NCI-H1417 treated with DMSO at 0.1 percent for 48 hours (cell line): Measurements from ENCODE around the gene PRKN.

ENCODE experiments used
- DNase-seq: peaks from one replicate; lab custom pipeline; 2025; lab: John Stamatoyannopoulos, UW

The PRKN gene

GRCh38 chr6:161711938-161712337 lies 1015.6 kb downstream of the PRKN start:
- DNase-seq, result no peak

GRCh38 chr6:161711515-161711914 lies 1016.1 kb downstream of the PRKN start:
- no peak for DNase-seq

GRCh38 chr6:161710698-161711097 lies 1016.9 kb downstream of the PRKN start:
- DNase-seq, result no peak

GRCh38 chr6:161701056-161701455 lies 1026.5 kb downstream of the PRKN start:
- DNase-seq, result no peak

GRCh38 chr6:161696801-161697200 lies 1030.8 kb downstream of the PRKN start:
- DNase-seq, result no peak

GRCh38 chr6:161694995-161695394 lies 1032.6 kb downstream of the PRKN start:
- DNase-seq, result no peak

GRCh38 chr6:161686655-161687054 lies 1040.9 kb downstream of the PRKN start:
- no peak for DNase-seq

- DNase-seq, result no peak
These were observed 1042.7 kb downstream of the PRKN start for GRCh38 chr6:161684731-161685475.

- no peak for DNase-seq
These were observed 1044.2 kb downstream of the PRKN start for GRCh38 chr6:161683400-161683799.

GRCh38 chr6:161682982-161683381 lies 1044.6 kb downstream of the PRKN start:
- no peak for DNase-seq

- no peak for DNase-seq
These were observed 1047.5 kb downstream of the PRKN start for GRCh38 chr6:161679980-161680538.

GRCh38 chr6:161677188-161677587 lies 1050.4 kb downstream of the PRKN start:
- DNase-seq, result no peak

GRCh38 chr6:161676586-161676985 lies 1051.0 kb downstream of the PRKN start:
- no peak for DNase-seq

GRCh38 chr6:161674930-161675682 lies 1052.5 kb downstream of the PRKN start:
- no peak for DNase-seq

GRCh38 chr6:161673026-161673425 lies 1054.5 kb downstream of the PRKN start:
- no peak for DNase-seq

- DNase-seq, result no peak
These were observed 1056.4 kb downstream of the PRKN start for GRCh38 chr6:161671117-161671516.

- DNase-seq, result no peak
These were observed 1058.9 kb downstream of the PRKN start for GRCh38 chr6:161668665-161669064.

GRCh38 chr6:161667957-161668356 lies 1059.6 kb downstream of the PRKN start:
- no peak for DNase-seq

GRCh38 chr6:161663682-161664081 lies 1063.9 kb downstream of the PRKN start:
- DNase-seq, result no peak

- DNase-seq, result no peak
These were observed 1066.6 kb downstream of the PRKN start for GRCh38 chr6:161660666-161661571.

GRCh38 chr6:161658211-161658610 lies 1069.4 kb downstream of the PRKN start:
- DNase-seq, result no peak

- DNase-seq, result no peak
These were observed 1073.4 kb downstream of the PRKN start for GRCh38 chr6:161654209-161654608.
